HG03342 (cell line): ENCODE measurements around the gene DLGAP1.
"Not testable (repeated sequence)": the region's sequence is repeated elsewhere in the genome, so short reads cannot be mapped to it uniquely, and the experiment has no call there.

ENCODE experiments used
- ATAC-seq: cut with Tn5 transposase; IDR thresholded peaks from one replicate; pipeline ENCODE4 v1.9.1; 2021; ENCODE audit warnings: mild to moderate bottlenecking, moderate library complexity; ENCODE audit not compliant: unreplicated experiment

DLGAP1 gene

GRCh38 chr18:3652380-3653262 is 802.5 kb downstream of the DLGAP1 start:
- ATAC-seq: no peak

GRCh38 chr18:3651266-3651665 is 803.8 kb downstream of the DLGAP1 start:
- no peak for ATAC-seq

- not testable (repeated sequence) for ATAC-seq
These were observed 804.5 kb downstream of the DLGAP1 start for GRCh38 chr18:3650521-3651042.

GRCh38 chr18:3649633-3650426 is 805.3 kb downstream of the DLGAP1 start:
- ATAC-seq: no peak

GRCh38 chr18:3649135-3649632 is 805.9 kb downstream of the DLGAP1 start:
- no peak for ATAC-seq

GRCh38 chr18:3648641-3649040 is 806.5 kb downstream of the DLGAP1 start:
- no peak for ATAC-seq

- ATAC-seq: no peak
These were observed 806.9 kb downstream of the DLGAP1 start for GRCh38 chr18:3648200-3648599.

- ATAC-seq: no peak
These were observed 807.5 kb downstream of the DLGAP1 start for GRCh38 chr18:3647636-3648035.

GRCh38 chr18:3645384-3646156 is 809.5 kb downstream of the DLGAP1 start:
- ATAC-seq: no peak

GRCh38 chr18:3634250-3634939 is 820.7 kb downstream of the DLGAP1 start:
- ATAC-seq: no peak

GRCh38 chr18:3631887-3632286 is 823.2 kb downstream of the DLGAP1 start:
- no peak for ATAC-seq

GRCh38 chr18:3626929-3627458 is 828.1 kb downstream of the DLGAP1 start:
- no peak for ATAC-seq

- no peak for ATAC-seq
These were observed 829.4 kb downstream of the DLGAP1 start for GRCh38 chr18:3625742-3626091.

GRCh38 chr18:3624935-3625741 is 830.0 kb downstream of the DLGAP1 start:
- ATAC-seq: no peak

- no peak for ATAC-seq
These were observed 830.6 kb downstream of the DLGAP1 start for GRCh38 chr18:3624546-3624934.

GRCh38 chr18:3623769-3624545 is 831.1 kb downstream of the DLGAP1 start:
- no peak for ATAC-seq

GRCh38 chr18:3620146-3621119 is 834.7 kb downstream of the DLGAP1 start:
- no peak for ATAC-seq
